ENCODE results near the gene PRAMEF1. TPM values are rescaled to one million over a fixed set of nuclear protein-coding genes. Genes with fewer than 3 reads are reported as not detected.

PRAMEF1 gene
- total and polyA plus RNA-seq, 2 of the 8 experiments (the other 6 are each of a cell fraction or from before 2014, with no cell fraction given), result not detected

DNA sequence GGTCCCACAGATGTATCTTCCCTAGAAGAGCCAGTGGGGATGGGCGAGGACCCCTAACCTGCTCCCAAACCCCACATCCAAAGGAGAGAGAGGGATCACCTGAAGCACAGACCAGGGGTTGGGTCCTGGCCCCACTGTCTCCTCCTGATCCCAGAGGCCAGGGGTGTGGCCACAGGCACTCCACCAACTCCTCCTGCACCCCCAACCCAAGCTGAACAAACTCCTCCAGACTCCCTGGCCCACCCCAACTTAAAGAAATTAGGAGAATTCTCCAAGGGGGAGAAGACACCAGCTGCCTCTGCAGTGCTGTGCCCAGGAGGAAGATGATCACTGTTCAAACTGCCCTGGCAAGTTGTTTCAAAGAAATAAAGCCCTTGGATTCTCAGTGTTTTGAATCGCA is 22.2 kb upstream of the PRAMEF1 start:
- Histone ChIP-seq H3K14ac (ENCODE audit: insufficient read length) (no peak overlapping the region), H3K4me1 (replicated peaks in 1 of 4; ENCODE audit: control insufficient read depth in 3 of 4, insufficient read depth in 4 of 4, low read length in 3 of 4) (no peaks in the 10 kb centered on the region), H3K56ac (replicated peaks; ENCODE audit: insufficient read length, low read depth, low read length) (no peak overlapping the region), H4K8ac (ENCODE audit: extremely low read depth, insufficient read depth, low read length) (no peak overlapping the region), H3K79me2 (ENCODE audit: control insufficient read depth in 1 of 2, insufficient read depth in 2 of 2, low read length in 2 of 2) (no peaks in the 10 kb centered on the region), H3K4ac (replicated peaks; ENCODE audit: insufficient read length, low read depth, low read length) (no peak overlapping the region), H3K9ac (replicated peaks in 1 of 4; ENCODE audit: extremely low read depth in 1 of 4, low read depth in 3 of 4, low read length in 3 of 4) (no peak overlapping the region), H3K9me3 (ENCODE audit: insufficient read depth in 2 of 2, low read depth in 1 of 2, low read length in 1 of 2) (no peaks in the 10 kb centered on the region), H3K23me2 (ENCODE audit: low read depth, low read length) (no peaks in the 10 kb centered on the region; the same call in 1 of the 2 replicates), H3K27ac (ENCODE audit: low read depth, low read length) (no peak overlapping the region), H4K5ac (ENCODE audit: insufficient read length, low read depth, low read length) (no peak overlapping the region), H3K23ac (ENCODE audit: insufficient read length) (no peak overlapping the region), H4K91ac (replicated peaks; ENCODE audit: insufficient read length, low read length) (no peak overlapping the region), H3K4me3 (ENCODE audit: extremely low read depth in 1 of 4, insufficient read depth in 2 of 4, low read depth in 3 of 4, low read length in 4 of 4) (no peak overlapping the region), H2BK120ac (replicated peaks; ENCODE audit: low read depth, low read length) (no peak overlapping the region), H2BK5ac (ENCODE audit: low read depth, low read length) (no peak overlapping the region), H2AK5ac (ENCODE audit: low read depth, low read length) (no peak overlapping the region), H3K36me3 (ENCODE audit: control insufficient read depth in 2 of 4, insufficient read depth in 4 of 4, low read length in 3 of 4) (no peaks in the 10 kb centered on the region; a peak in 1 of 8 replicates), H3K27me3 (replicated peaks in 1 of 4; ENCODE audit: control insufficient read depth in 3 of 4, extremely low read depth in 1 of 4, insufficient read depth in 3 of 4, low read length in 3 of 4) (no peaks in the 10 kb centered on the region), H3K4me2 (ENCODE audit: insufficient read depth in 1 of 2, low read depth in 2 of 2, low read length in 2 of 2) (no peak overlapping the region), H2AFZ (ENCODE audit: low read length) (no peak overlapping the region), H4K20me1 (replicated peaks in 1 of 2; ENCODE audit: control insufficient read depth in 1 of 2, insufficient read depth in 2 of 2, low read length in 2 of 2) (no peaks in the 10 kb centered on the region), H2BK20ac (ENCODE audit: low read length) (no peak overlapping the region), H2BK12ac (ENCODE audit: low read depth, low read length) (no peak overlapping the region), H3K18ac (ENCODE audit: extremely low read depth, low read length) (no peak overlapping the region), H2BK15ac (ENCODE audit: low read length) (no peak overlapping the region), H3K79me1 (ENCODE audit: low read depth, low read length) (no peaks in the 10 kb centered on the region)
- no peak for DNase-seq (ENCODE audit: low read depth in 1 of 2, low spot score in 2 of 2)
- POLR2A ChIA-PET (ENCODE audit: partially characterized antibody), result no interaction called here
- WGBS, 2 experiments (ENCODE audit: extremely low coverage in 1 of 2, insufficient coverage in 1 of 2, insufficient read length in 1 of 2, insufficient replicate concordance in 2 of 2, low coverage in 1 of 2, low lambda C conversion rate in 2 of 2, missing lambda C conversion rate in 1 of 2), result 44% methylated on average over 2 of the region's 2 CpGs; no CpG with 5 or more reads in 1 of the 2 experiments
- FAIRE-seq, result no peak
- CTCF ChIA-PET (ENCODE audit: partially characterized antibody), result interaction anchor here (1.6 kb wide), 1 partner anchor 24 kb away, joined by 3 read pairs; the partner anchor contains the start of gene CFAP107
- TF ChIP-seq TAF1 (IDR thresholded peaks at IDR 0.05; ENCODE audit: low read depth, low read length), result no peak
- no peak for TF ChIP-seq SRF (IDR thresholded peaks at IDR 0.05; ENCODE audit: low read depth, low read length)
- TF ChIP-seq, protein P1, sequence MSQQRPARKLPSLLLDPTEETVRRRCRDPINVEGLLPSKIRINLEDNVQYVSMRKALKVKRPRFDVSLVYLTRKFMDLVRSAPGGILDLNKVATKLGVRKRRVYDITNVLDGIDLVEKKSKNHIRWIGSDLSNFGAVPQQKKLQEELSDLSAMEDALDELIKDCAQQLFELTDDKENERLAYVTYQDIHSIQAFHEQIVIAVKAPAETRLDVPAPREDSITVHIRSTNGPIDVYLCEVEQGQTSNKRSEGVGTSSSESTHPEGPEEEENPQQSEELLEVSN (IDR thresholded peaks at IDR 0.05), result no peak
- no peak for TF ChIP-seq SIX5 (IDR thresholded peaks at IDR 0.05; ENCODE audit: low read depth, low read length)
- no peak for TF ChIP-seq NRF1 (IDR thresholded peaks at IDR 0.05; ENCODE audit: low read depth, low read length)
- TF ChIP-seq RAD21 (IDR thresholded peaks at IDR 0.05 in 1 of 2, conservative IDR thresholded peaks at IDR 0.05 in 1 of 2; ENCODE audit: low read depth in 2 of 2, low read length in 2 of 2), result no peak
- TF ChIP-seq BCL11A (IDR thresholded peaks at IDR 0.05; ENCODE audit: low read depth in 2 of 2, low read length in 2 of 2), result no peak
- no peak for TF ChIP-seq NANOG (IDR thresholded peaks at IDR 0.05; ENCODE audit: insufficient read depth, low read depth, low read length, poor library complexity, severe bottlenecking)
- TF ChIP-seq GTF2F1 (IDR thresholded peaks at IDR 0.05; ENCODE audit: borderline replicate concordance, low read depth, low read length), result no peak
- TF ChIP-seq EZH2 (IDR thresholded peaks at IDR 0.05; ENCODE audit: low read depth, low read length, severe bottlenecking), result no peak
- no peak for TF ChIP-seq HDAC2 (IDR thresholded peaks at IDR 0.05; ENCODE audit: borderline replicate concordance in 1 of 2, low read depth in 2 of 2, low read length in 2 of 2)
- TF ChIP-seq GABPA (IDR thresholded peaks at IDR 0.05; ENCODE audit: borderline replicate concordance, insufficient read depth, low read length), result no peak
